ENCODE data around the gene FOXL2. TPM values are rescaled to one million over a fixed set of nuclear protein-coding genes. Genes with fewer than 3 reads are reported as not detected.

Gene FOXL2
- total RNA-seq, 1 experiment from 2014 or later: 6.3 TPM

DNA sequence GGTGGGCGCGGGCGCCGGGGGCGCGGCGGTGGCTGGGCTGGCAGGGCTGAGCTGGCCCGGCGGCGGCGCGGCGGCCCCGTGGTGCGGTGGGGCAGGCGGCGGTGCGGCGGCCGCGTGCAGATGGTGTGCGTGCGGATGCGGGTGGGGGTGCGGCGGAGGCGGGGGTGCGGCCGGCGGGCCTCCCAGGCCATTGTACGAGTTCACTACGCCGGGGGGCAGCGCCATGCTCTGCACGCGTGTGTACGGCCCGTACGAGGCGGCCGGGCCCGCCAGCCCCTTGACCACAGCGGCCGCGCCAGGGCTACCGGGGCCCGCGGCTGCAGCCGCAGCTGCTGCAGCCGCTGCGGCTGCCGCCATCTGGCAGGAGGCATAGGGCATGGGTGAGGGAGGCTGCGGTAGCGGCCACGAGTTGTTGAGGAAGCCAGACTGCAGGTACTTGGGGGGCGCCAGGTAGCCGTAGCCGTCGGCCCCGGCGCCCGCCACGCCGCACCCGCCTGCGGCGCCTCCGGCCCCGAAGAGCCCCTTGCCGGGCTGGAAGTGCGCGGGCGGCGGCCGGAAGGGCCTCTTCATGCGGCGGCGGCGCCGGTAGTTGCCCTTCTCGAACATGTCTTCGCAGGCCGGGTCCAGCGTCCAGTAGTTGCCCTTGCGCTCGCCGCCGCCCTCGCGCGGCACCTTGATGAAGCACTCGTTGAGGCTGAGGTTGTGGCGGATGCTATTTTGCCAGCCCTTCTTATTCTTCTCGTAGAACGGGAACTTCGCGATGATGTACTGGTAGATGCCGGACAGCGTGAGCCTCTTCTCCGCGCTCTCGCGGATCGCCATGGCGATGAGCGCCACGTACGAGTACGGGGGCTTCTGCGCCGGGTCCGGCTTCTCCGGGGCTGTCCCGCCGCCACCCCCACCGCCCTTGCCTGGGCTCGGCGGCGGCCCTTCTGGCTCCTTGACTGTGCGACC is 951 bp downstream of the FOXL2 start:
- peak; percentile 64 for DNase-seq (ENCODE audit: low read depth)

DNA sequence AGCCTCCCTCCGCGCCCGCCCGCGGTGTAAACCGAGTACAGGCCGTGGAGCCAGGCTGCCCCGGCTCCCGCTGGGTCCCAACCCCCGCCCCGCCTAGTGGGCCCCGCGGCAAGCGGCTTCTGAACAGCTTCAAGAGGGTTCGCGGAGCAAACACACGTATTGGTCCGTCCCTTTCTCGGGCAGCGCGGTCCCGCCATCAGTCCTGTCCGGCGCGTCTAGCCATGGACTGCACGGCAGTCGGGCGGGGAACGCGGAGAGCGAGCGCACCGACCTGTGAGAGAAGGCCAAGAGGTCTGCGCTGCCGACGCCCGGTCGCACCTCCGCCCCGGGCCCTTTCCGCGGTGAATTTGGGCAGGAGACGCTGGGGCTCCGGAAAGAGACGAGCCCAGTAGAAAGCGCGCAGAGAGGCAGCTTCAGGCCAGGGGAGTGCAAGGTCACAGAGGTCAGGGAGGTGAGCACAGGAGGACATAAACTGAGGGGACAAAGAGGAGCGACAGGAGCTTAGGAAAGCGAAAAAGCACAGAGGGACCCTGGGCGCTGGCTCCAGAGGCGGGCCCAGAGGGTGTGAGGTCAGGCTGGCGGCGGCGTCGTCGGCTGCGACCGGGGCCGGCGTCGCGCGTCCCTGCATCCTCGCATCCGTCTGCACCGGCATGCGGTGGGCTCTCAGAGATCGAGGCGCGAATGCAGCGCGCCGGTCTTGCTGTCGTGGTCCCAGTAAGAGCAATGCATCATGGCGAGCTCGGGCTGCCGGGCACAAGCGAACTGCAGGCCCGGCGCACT is 1.8 kb downstream of the FOXL2 start:
- no peak for DNase-seq (ENCODE audit: low read depth)

DNA sequence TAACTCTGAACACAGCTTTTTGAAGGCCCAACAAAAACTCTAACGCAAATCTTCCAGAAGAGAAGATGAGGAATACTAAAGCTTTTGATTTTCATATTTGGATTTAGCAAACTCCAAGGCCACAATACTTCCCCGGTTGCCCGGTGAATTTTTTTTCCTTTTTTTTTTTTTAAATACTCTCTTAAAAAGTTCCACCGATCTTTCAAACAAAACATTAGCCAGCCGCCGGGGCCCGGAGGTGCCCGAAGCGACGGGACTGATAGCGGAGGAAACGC is 2.3 kb downstream of the FOXL2 start:
- no peak for DNase-seq (ENCODE audit: low read depth)

DNA sequence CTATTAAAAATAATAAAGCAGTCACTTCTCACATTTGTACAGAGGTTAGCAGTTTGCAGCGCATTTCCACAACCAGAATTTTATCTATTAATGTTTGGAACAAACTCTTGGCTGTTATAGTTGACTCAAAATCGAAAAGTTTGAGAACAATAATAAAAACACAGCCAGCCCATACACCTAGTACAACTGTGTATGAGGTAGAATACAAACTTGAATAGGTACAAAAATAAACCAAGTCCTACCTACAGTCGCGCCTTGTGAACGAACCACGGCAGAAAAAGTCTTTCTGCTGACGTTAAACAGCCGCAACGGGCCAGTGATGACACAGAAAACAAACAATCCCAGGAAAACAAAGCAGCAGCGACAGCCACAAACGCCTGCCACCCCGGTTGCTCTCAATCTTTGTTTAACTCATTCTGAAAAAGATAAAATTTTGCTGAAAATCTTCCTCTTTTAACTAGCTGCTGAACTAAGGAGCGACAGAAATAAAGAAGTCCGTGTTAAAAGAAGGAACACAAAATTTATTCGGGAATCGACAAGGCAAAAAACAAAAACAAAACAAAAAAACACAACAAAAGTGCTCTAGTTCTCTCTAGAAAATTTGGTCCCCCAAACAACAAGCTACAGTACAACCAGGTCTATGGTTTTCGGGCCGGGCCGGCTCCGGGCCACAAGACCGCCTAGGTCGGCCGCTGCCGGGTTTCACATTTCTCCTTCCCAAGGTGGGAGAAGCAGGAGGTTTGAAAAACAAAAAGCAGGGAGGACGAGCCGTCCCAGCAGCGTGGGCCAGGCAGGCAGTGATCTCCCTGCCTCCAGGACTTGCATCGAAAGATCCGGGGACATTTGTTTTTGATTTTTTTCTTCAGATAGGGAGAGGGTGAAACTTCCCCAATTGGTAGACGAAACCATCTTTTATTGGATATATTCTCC is 2.9 kb downstream of the FOXL2 start:
- DNase-seq (ENCODE audit: low read depth): no peak

DNA sequence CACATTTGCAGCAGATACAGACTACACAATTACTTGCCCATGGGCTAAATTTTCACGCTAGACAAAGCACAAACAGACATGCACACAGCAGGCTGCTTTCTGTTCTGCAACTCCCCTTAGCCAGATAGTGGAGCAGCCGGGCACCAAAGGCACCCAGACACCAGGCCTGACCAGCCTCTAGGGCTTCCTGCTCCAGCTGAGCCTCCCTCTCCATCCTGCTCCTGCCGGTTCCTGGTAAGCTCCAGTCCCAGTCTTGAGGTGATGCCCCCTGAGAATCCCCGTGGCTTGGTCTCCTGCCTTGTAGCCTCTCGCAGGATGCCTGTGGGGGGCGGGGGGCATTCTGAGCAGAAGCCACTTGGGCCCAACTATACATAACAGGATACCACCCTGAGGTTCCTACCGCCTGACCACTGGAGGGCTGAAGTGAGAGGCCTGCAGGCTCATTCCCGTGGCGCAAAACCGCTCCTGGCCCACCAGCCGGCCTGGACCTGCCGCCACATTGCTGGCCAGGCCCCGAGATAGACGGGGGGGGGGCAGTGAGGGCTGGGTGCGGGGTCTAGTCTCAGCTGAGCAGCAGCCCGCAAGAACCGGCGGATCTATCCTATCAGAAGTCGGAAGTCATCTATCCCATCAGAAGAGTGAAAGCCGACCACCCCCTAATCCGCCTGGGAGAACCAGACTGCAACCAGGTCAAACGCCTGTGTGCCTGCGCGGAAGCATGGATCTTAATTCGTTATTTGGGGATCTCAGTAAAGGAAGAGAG is 3.9 kb downstream of the FOXL2 start:
- DNase-seq (ENCODE audit: low read depth): no peak

DNA sequence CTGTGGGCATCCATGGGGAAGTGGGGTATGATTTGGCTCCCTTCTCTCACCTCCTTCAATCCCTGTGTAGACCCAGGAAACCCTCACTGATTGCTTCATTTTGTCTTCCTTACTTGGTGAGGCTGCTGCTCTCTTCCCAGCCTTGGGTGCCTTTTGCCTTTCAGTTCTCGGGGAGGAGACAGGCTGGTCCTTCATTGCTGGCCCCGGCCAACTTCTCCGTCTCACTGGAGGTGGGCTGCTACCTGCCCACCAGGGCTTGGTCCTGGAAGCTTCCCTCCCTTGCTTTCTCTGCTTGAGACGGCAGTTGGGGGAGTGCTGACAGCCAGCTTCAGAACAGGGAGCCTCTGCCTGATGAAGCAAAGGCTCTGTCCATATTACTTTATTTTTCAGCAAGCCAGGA is 4.7 kb downstream of the FOXL2 start:
- DNase-seq (ENCODE audit: low read depth): no peak

DNA sequence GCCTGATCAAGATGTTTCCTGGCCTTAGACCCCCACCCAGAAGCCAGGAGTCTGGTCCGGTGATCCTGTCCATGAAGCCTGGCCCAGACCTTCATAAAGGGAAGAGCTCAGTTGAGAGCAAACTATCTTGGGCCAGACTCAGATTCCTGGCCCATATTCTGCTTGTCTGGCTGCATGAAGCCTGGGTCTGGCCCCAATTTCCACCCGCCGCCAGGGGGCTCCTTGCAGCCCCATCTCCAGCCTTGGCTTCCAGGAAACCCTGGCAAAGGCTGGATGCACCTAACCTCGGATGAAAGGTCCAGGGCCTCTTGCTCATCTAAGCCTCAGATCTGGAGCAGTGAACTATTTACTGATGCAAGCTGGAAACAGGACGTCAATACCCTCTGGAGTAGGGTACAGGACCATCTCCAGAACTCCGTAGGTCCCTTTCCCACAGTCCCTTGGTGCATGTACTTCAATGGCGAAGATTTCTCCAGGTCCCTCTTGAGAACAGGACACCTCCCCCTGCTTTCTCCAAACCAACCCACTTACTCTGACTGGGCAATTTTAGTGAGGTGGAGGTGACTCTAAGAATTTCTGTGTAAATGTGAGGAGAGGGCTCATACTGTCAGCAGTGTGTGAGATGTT is 5.6 kb downstream of the FOXL2 start:
- DNase-seq (ENCODE audit: low read depth): peak; percentile 20

DNA sequence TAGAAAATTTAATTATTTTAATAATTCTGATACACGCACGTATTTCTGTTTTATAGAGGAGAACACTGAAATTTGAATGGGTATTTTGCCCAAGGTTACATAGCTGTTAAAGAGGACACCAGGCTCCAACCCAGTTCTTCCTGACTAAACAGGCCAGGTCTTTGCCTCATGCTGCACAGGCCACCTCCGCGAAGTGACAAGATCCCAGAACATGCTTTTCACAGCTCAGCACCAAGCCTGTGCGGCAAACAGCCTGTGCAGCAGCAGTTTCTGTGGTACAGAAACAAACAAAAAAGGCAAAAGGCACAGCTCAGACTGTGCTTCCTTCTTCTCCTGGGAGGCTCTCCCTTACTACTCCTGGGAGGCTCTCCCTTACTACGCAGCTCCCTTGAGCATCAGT is 6.5 kb downstream of the FOXL2 start:
- no peak for DNase-seq (ENCODE audit: low read depth)

DNA sequence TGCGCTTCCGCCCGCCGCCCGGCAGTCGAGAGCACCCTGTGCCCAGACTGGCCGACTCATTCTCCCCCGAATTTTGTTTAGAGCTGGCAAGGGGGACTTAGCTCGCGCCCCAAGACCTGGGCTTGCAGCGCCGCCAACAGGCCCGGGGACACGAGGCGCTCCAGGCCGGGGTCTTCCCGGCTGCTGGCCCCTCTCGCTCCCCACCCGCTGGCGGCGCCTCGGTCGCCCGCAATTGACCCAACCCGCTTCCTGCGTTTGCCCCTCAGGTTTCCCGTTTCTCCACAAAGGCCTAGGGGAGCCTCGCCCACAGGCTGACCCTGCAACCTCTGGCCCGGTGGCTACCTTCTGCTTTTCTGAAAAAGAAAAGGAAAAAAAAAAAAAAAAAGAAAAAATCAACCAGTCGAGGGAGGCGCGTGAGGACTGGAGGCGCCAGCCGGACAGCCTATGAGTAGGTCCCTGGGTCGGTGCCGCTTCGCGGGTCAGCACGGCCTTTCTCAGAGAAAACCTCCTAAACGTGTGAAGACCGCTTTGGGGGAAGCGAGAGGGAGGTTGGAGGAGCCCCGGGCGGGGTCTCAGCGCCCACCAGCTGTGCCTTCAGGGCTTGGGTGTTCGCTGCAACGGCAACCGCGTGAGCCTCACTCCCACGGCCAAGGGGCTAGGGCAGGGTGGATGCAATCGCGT is 7.2 kb downstream of the FOXL2 start:
- DNase-seq (ENCODE audit: low read depth): no peak

DNA sequence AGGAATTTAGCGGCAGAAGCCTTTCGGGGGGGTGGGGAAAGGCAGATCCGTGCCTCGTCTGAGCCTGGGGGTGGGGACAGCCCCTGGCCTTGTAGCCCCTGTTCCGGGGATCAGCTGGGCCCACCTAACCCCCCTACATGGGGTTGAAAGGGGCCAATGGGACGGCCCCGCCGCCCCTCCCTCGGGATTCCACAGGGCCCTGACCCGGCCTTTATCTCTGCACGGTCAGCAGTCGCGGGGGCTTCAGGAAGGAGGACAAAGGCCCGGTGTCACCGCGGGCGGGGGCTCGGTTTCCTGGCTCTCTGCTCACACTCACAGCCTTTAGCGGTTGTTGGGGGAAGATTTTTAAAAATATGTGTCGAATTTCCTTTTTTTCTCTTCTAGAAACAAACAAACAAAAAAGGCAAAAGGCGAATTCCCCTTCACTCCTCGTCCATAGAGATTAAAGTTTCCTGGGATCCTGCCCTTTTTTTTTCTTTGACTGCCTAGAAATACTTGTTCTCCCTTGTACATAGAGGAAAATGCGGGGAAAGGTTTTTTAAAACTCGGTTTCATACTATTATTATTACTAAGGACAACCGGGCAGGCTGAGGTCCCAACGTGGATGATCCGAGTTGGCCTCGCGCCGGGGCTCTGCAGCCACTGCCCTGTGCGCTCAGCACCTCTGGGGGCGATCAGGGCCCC is 7.9 kb downstream of the FOXL2 start:
- DNase-seq (ENCODE audit: low read depth): no peak

DNA sequence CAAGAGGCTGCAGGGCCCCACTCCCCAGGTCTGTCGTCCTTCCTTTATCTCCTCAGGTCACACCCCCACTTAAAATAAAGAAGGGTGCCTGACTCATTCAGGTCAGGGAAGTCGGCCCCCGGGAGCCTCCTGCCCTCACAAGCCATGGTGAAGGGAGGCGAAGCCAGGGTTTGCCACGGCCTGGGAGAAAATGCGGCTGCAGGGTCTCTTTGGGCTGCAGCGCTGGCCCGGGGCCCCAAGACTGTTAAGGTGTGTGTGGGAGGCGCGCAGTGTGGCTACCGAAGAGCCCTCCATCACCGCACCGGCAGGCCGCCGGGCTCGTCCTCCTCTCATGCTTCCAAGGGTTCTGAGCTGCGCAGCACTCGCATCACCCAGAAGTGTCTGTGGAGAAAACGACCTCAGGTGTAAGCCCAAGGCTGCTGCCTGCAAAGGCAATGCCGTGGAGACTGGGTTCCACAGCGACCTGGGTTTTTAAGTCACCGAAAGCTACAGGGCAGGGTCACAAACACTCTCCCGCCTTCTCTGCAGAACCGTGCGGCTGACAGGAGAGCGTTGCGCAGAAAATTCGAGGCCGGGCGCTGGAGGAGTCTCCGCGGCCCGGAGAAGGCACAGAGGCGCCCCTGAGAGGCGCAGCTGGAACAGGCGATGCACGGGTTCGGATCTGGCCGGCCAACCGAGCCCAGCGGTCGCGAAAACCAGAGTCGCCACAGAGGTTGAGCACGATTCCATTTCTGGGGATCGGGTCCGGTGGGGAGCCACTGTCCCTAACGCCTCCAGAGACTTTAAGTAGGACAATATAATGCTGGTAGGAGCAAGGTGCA is 8.7 kb downstream of the FOXL2 start:
- DNase-seq (ENCODE audit: low read depth): no peak

DNA sequence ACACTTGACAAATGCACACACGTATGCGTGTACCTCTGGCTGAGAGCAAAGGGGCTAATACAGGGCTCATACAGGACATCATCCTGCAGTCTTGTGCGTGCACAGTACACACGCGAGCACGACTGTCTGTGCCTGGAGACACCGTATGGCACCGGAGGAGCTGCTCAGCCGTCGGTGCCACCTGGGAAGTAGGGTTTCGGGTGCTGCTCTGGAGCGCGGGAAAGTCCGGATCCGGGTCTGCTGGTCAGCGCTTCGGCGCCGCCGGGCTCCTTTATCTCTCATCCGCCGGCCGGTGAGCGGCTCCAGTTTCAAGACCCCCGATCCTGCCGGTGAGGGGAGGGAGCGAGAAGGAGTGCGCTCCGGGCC is 9.3 kb downstream of the FOXL2 start:
- DNase-seq (ENCODE audit: low read depth): no peak

DNA sequence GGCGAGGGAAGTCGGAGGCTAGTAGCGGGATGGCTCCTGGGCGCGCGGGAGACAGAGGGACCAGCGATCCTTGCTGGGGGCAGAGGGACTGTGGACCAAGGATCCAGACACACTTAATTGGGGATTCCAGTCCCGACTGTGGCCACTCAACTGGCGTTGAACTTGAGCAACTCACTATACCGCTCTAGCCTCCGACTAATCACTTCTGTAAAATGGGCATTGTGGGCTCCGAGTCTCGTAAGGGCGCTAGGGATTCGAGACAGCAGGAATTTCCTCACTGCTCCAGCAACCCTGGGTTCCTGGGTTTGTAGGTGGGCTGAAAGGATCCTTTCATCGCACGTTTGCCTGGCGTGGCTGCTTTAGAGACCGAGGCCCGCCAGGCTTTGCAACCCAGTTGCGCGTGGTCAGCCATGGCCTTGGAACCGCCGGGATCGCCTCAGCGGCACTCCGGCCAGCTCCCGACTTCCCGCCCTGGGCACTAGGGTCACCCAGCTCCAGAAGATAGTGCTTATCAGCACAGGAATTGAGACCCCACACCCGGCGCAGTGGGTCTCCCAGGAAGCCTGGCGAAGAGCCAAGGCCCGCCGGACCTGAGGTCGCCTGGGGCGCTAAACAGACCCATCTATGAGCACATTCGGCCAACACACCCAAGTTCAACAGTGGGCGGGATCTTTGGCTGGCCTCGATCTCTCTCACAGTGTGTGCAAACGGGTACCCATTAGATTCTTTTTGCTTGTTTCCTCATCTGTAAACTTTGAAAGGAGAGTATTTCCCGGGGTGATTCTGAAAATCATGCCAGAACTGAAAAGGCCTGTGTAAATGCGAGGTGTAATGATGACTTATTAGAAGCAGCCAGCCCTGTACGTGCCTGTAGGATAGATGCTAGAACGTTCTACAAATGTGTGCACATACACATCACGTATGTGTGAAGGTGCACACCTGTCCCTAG is 9.9 kb downstream of the FOXL2 start:
- DNase-seq (ENCODE audit: low read depth): no peak

DNA sequence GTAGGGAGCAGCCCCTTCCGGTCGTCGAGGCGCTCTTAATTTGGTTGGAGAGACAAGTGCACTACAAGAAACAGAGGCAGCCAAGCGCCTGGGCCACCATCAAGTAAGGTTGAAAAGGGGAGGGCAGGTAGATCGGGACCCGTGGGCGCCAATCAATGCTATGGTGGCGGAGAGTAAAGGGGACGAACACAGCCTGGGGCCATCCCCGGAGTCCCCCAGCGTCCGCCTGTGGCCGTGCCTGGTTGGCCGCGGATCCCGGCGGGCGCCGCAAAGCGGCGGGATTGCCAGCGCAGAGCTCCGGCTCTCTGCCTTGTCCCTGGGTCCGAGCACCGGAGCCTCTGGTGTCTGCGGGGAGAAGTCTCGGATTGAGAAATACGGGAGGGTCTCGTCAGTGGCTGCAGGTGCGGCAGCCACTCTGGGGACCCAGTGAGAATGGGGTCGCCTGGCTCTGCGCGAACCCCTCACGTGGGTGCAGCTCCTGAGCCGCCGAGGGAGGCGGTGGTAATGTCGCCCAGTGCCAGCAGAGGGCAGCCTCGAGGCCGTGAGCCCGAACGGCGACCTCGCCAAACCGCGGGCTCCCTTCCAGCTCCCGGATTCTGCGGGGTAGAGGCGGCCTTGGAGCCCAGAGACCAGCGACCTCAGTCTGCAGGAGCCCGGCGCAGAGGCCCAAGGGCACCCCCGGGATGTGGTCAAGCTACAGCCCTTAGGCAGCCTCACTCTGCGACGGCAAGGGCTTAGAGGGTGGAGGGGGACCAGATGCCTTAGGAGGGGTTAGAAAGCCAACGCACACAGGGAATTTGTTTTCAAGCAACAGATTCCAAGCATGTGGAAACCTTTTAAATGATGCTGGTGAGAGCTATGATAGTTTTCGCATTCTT is 10.8 kb downstream of the FOXL2 start:
- DNase-seq (ENCODE audit: low read depth): peak; percentile 47

DNA sequence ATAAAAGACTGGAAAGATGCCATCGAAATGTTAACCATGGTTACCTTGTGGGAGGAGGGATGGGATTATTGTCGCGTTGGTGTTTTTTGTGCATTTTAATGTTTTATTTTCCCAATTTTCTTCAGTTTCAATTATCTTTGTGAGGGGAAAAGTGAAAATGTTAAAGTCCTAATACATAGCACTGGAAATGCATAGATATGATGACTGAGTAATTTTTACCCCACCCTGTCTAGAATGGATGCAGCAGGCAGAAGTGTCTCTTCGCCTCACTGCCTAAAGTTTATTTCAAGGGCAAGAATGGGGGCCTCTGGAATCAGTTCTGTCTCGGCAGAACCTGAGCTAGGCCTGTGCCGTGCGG is 11.5 kb downstream of the FOXL2 start:
- no peak for DNase-seq (ENCODE audit: low read depth)

DNA sequence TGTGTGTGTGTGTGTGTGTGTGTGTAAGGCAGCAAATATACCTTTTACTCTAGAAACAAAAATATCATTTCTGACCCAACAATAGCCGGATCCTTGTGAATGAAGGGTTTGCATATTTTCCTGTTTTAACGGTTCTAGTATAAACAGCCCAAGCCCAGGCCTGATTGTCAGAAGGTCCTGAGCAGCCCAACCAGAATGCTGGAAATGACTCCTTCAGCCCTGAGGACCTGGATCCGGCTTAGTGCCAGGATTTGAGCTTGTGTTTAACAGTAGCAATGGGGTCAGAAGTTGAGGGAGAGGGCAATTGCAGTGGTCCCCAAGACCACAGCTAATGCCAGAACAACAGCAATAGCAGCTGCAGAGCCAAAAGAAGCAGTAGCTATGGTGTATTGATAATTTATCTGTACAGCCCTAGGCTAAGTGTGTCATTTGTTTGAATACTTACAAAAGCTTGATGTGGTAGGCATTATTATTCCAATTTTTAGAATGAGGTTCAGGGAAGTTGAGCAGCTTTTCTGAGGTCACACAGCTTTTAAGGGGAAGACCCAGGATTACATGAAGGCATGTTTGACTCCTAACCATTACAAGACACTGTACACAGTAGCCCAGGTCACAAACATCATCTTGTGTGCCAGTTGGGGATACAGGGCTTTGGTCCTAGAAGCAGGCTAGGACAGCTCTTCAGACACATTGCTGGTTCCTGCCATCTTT is 12.8 kb downstream of the FOXL2 start:
- no peak for DNase-seq (ENCODE audit: low read depth)

Measured in LHCN-M2 (cell line).